ENCODE results near the gene KCNJ6. TPM values are rescaled to one million over a fixed set of nuclear protein-coding genes. Genes with fewer than 3 reads are reported as not detected.
"Not testable (repeated sequence)": the region's sequence is repeated elsewhere in the genome, so short reads cannot be mapped to it uniquely, and the experiment has no call there.

KCNJ6 gene
- total and polyA plus RNA-seq, 2 of the 8 experiments (the other 6 are each of a cell fraction or from before 2014, with no cell fraction given) = 0.51 to 1.2 TPM

GRCh38 chr21:37646761-37647160, 269.5 kb downstream of the KCNJ6 start:
- not testable (repeated sequence) for H3K36me3 ChIP-seq (ENCODE audit: control insufficient read depth in 2 of 4, insufficient read depth in 4 of 4, low read length in 3 of 4); H4K91ac ChIP-seq (replicated peaks; ENCODE audit: insufficient read length, low read length); H2AFZ ChIP-seq (ENCODE audit: low read length); DNase-seq (ENCODE audit: low read depth in 1 of 2, low spot score in 2 of 2); H2AK5ac ChIP-seq (ENCODE audit: low read depth, low read length); H3K56ac ChIP-seq (replicated peaks; ENCODE audit: insufficient read length, low read depth, low read length); H3K27ac ChIP-seq (ENCODE audit: low read depth, low read length); H4K8ac ChIP-seq (ENCODE audit: extremely low read depth, insufficient read depth, low read length); H3K79me1 ChIP-seq (ENCODE audit: low read depth, low read length); H3K79me2 ChIP-seq (ENCODE audit: control insufficient read depth in 1 of 2, insufficient read depth in 2 of 2, low read length in 2 of 2); H3K18ac ChIP-seq (ENCODE audit: extremely low read depth, low read length); H4K20me1 ChIP-seq (replicated peaks in 1 of 2; ENCODE audit: control insufficient read depth in 1 of 2, insufficient read depth in 2 of 2, low read length in 2 of 2); H3K23ac ChIP-seq (ENCODE audit: insufficient read length); H2BK120ac ChIP-seq (replicated peaks; ENCODE audit: low read depth, low read length); H2BK20ac ChIP-seq (ENCODE audit: low read length); H2BK5ac ChIP-seq (ENCODE audit: low read depth, low read length); H3K4me1 ChIP-seq (replicated peaks in 1 of 4; ENCODE audit: control insufficient read depth in 3 of 4, insufficient read depth in 4 of 4, low read length in 3 of 4); H3K9ac ChIP-seq (replicated peaks in 1 of 4; ENCODE audit: extremely low read depth in 1 of 4, low read depth in 3 of 4, low read length in 3 of 4); H3K9me3 ChIP-seq (ENCODE audit: insufficient read depth in 2 of 2, low read depth in 1 of 2, low read length in 1 of 2); H3K4me3 ChIP-seq (ENCODE audit: extremely low read depth in 1 of 4, insufficient read depth in 2 of 4, low read depth in 3 of 4, low read length in 4 of 4); H3K14ac ChIP-seq (ENCODE audit: insufficient read length); H2BK15ac ChIP-seq (ENCODE audit: low read length); H3K27me3 ChIP-seq (replicated peaks in 1 of 4; ENCODE audit: control insufficient read depth in 3 of 4, extremely low read depth in 1 of 4, insufficient read depth in 3 of 4, low read length in 3 of 4); H3K4me2 ChIP-seq (ENCODE audit: insufficient read depth in 1 of 2, low read depth in 2 of 2, low read length in 2 of 2); H4K5ac ChIP-seq (ENCODE audit: insufficient read length, low read depth, low read length); H3K23me2 ChIP-seq (ENCODE audit: low read depth, low read length); H3K4ac ChIP-seq (replicated peaks; ENCODE audit: insufficient read length, low read depth, low read length); H2BK12ac ChIP-seq (ENCODE audit: low read depth, low read length); FAIRE-seq
- ChIA-PET CTCF (ENCODE audit: partially characterized antibody) (interaction anchor here (1.4 to 1.6 kb wide), 3 partner anchors 11 to 116 kb away, joined by 4 to 7 read pairs (median 4); no protein-coding TSS in a partner anchor), POLR2A (ENCODE audit: partially characterized antibody) (interaction anchor here (1.0 to 1.6 kb wide), 4 partner anchors 9 to 281 kb away, joined by 3 to 6 read pairs (median 4); no protein-coding TSS in a partner anchor)
- 92% methylated on average over 10 of the region's 12 CpGs; no CpG with 5 or more reads in 1 of the 2 experiments for WGBS, 2 experiments (ENCODE audit: extremely low coverage in 1 of 2, insufficient coverage in 1 of 2, insufficient read length in 1 of 2, insufficient replicate concordance in 2 of 2, low coverage in 1 of 2, low lambda C conversion rate in 2 of 2, missing lambda C conversion rate in 1 of 2)
